Endothelial cell (in vitro differentiated cells): Measurements from ENCODE around the gene SEC14L3. TPM values are rescaled to one million over a fixed set of nuclear protein-coding genes. Genes with fewer than 3 reads are reported as not detected.

Source experiments
- DNase-seq: peaks from one replicate; pipeline ENCODE4 v3.0.0; 2021; ENCODE audit warnings: low spot score
- H3K27ac Mint-ChIP-seq: one replicate; pipeline ENCODE4 v1.8.0; 2021; ENCODE audit warnings: mixed read lengths, inconsistent platforms; ENCODE audit not compliant: unreplicated experiment
- H3K27me3 Mint-ChIP-seq: one replicate; pipeline ENCODE4 v1.8.0; 2021; ENCODE audit warnings: mild to moderate bottlenecking, moderate library complexity, mixed read lengths, inconsistent platforms; ENCODE audit not compliant: unreplicated experiment
- H3K36me3 Mint-ChIP-seq: one replicate; pipeline ENCODE4 v1.8.0; 2021; ENCODE audit warnings: mild to moderate bottlenecking, low read depth, mixed read lengths, inconsistent platforms; ENCODE audit not compliant: unreplicated experiment
- H3K4me1 Mint-ChIP-seq: one replicate; pipeline ENCODE4 v1.8.0; 2021; ENCODE audit warnings: mild to moderate bottlenecking, mixed read lengths, inconsistent platforms; ENCODE audit not compliant: unreplicated experiment
- H3K4me3 Mint-ChIP-seq: one replicate; pipeline ENCODE4 v1.8.0; 2021; ENCODE audit warnings: mild to moderate bottlenecking, mixed read lengths, inconsistent platforms; ENCODE audit not compliant: unreplicated experiment
- H3K9me3 Mint-ChIP-seq: one replicate; pipeline ENCODE4 v1.8.0; 2021; ENCODE audit warnings: mixed read lengths, inconsistent platforms; ENCODE audit not compliant: unreplicated experiment
- CTCF ChIP-seq: fragments of 200-600 bp; sonication (generic); IDR thresholded peaks from one replicate; pipeline ENCODE4 v1.5.0; 2021; ENCODE audit warnings: antibody characterized with exemption; ENCODE audit not compliant: unreplicated experiment
- total RNA-seq: library from RNA; stranded (reverse); fragmentation: NEBNext Ultra II Directional; extraction: Animal tissue kit (Norgen Biotek cat#: 25700); gene quantifications from one replicate; pipeline ENCODE4 v1.2.1, GENCODE V29; 2021; ENCODE audit not compliant: unreplicated experiment

SEC14L3 gene
- total RNA-seq, 1 donor from 2014 or later = not detected

DNA sequence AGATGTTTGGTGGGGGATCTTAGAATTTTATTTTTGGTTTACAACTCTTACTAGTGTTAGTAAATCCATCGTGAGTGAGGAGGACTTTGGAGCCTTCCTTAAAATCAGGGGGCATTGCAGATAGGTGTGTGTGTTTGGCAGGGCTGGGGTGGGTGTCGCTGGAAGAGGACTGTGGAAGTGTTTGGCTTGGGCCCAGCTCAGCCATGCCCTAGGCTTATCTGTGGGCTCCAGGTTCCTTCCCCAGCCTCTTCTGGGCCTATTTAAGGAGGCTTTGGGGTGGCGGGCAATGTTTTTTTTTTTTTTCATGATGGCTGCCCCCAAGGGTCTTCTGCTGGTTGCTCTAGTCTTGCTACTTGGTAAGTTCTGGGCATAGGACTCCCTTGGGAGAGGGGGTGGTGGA lies 24.2 kb downstream of the SEC14L3 start:
- H3K4me3 Mint-ChIP-seq = no peak overlapping the region
- peaks cover 2% of the 10 kb centered on the region for H3K4me1 Mint-ChIP-seq
- H3K36me3 Mint-ChIP-seq = no peaks in the 10 kb centered on the region
- no peak for DNase-seq
- TF ChIP-seq CTCF = no peak
- no peak overlapping the region for H3K27ac Mint-ChIP-seq
- no peaks in the 10 kb centered on the region for H3K9me3 Mint-ChIP-seq
- no peaks in the 10 kb centered on the region for H3K27me3 Mint-ChIP-seq

DNA sequence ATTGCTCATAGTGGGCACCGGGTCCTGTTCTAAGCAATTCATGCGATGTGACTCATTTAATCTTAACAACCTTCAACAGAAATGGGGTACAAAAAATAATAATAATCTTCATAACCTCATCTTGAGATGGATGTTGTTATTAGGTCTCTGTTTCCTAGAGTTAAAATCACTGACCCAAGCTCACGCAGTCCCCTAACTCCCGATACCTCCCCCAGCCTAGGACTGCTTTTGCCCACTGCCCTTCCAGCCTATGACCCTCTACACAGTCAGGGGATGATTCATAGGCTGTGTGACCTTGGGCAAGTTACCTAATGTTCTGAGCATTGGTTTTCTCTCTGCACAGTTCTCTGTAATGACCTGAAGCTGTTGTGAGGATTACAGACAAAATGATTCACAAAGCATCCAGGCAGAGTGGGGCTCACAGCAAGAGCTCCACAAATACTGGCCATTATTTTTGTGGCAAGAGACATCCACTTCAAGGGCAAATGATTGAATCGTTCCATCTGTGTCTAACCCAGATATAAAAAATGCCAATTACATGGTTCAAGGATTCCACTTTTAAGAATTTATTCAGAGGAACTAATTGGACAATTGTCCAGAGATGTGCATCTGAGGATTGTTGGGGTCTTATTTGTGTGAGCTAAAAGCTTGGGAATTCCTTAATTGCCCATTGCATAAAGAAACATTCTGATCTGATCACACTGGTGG lies 26.2 kb downstream of the SEC14L3 start:
- Mint-ChIP-seq H3K4me1 (peaks cover 2% of the 10 kb centered on the region), H3K36me3 (no peaks in the 10 kb centered on the region), H3K27ac (peak overlapping the region; percentile 52), H3K9me3 (no peaks in the 10 kb centered on the region), H3K4me3 (no peak overlapping the region), H3K27me3 (no peaks in the 10 kb centered on the region)
- peak; percentile 21 for TF ChIP-seq CTCF
- DNase-seq = no peak

DNA sequence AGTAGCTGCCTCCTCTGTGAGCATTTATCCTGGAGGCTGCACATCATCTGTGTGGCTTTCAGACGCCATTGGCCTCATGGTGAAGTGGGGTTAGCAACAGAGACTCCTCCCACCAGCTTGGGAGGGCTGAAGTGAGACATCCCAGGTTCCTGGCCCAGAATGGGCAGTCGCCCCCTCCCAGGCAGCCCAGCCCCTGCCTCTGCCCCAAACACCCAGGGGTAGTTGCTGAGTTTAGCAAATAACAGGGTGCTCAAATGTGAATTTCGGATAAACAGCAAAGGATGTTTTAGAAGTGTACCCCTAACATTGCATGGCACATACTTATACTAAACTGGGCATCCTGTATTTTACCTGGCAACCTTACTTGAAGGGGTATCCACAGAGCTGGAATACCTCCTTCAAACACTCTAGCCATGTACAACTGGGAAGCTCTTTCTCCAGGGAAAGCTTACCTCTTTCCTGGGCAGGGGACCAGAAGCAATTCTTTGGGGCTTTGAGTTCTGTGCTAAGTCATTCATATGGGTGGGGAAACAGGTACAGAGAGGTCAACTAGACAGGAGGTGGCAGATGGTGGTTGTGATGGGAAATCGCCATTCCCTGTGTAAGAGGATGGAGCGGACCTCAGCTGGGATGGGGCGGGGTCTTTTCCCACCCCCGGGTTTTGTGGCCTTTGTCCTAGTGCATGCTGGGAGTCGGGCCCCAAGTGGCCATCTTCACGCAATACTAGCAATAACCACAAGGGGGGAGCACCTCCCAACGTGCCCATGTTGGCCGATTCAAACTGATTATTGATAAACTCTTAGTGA lies 27.0 kb downstream of the SEC14L3 start:
- no peaks in the 10 kb centered on the region for H3K9me3 Mint-ChIP-seq
- H3K36me3 Mint-ChIP-seq = no peaks in the 10 kb centered on the region

DNA sequence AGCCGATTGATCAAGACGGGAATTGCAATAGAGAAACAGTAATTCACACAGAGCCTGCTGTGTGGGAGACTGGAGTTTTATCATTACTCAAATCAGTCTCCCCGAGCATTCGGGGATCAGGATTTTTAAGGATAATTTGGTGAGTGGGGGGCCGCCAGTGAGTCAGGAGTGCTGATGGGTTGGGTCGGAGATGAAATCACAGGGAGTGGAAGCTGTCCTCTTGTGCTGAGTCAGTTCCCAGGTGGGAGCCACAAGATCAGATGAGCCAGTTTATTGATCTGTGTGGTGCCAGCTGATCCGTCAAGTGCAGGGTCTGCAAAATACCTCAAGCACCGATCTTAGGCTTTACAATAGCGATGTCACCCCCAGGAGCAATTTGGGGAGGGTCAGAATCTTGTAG lies 30.7 kb downstream of the SEC14L3 start:
- peaks cover 16% of the 10 kb centered on the region for H3K4me1 Mint-ChIP-seq

More for the DNA sequence above, 27.0 kb downstream of the SEC14L3 start:
- peaks cover 2% of the 10 kb centered on the region for H3K4me1 Mint-ChIP-seq
- H3K27me3 Mint-ChIP-seq = no peaks in the 10 kb centered on the region
- H3K4me3 Mint-ChIP-seq = peak overlapping the region; percentile 59
- H3K27ac Mint-ChIP-seq = peak overlapping the region; percentile 84
- peak; percentile 82 for DNase-seq
- TF ChIP-seq CTCF = peak; percentile 87

More for the DNA sequence above, 30.7 kb downstream of the SEC14L3 start:
- TF ChIP-seq CTCF = no peak
- no peaks in the 10 kb centered on the region for H3K9me3 Mint-ChIP-seq
- no peak overlapping the region for H3K27ac Mint-ChIP-seq
- H3K4me3 Mint-ChIP-seq = no peak overlapping the region
- H3K36me3 Mint-ChIP-seq = no peaks in the 10 kb centered on the region
- no peak for DNase-seq
- peaks cover 3% of the 10 kb centered on the region for H3K27me3 Mint-ChIP-seq
